ENCODE results near the gene P2RY4. TPM values are rescaled to one million over a fixed set of nuclear protein-coding genes. Genes with fewer than 3 reads are reported as not detected.
"Not testable (repeated sequence)": the region's sequence is repeated elsewhere in the genome, so short reads cannot be mapped to it uniquely, and the experiment has no call there.

Gene P2RY4
- total and polyA plus RNA-seq, 2 of the 4 experiments (the other 2 are of a cell fraction), result 0.14 TPM; not detected in 1

DNA sequence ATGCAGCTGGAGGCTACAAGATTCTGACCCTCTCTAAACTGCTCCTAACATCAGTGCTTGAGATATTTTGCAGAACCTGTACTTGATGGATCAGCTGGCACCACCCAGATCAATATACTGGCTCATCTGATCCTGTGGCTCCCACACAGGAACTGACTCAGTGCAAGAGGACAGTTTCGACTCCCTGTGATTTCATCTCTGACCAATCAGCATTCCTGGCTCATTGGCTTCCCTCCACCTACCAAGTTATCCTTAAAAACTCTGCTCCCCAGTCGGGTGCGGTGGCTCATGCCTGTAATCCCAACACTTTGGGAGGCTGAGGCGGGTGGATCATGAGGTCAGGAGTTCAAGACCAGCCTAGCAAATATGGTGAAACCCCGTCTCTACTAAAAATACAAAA is 16.4 kb downstream of the P2RY4 start:
- H4K91ac ChIP-seq (ENCODE audit: insufficient read depth, low read depth, low read length); H3K9me3 ChIP-seq (ENCODE audit: control insufficient read depth, insufficient read depth, low read length); H4K20me1 ChIP-seq (ENCODE audit: insufficient read depth, low read length); H3K23ac ChIP-seq (ENCODE audit: low read depth, low read length); H3K9ac ChIP-seq (ENCODE audit: low read depth, low read length); H3K27ac ChIP-seq (ENCODE audit: insufficient read depth, low read length); DNase-seq; H2AK9ac ChIP-seq (replicated peaks; ENCODE audit: low read depth, low read length, poor library complexity); H3K18ac ChIP-seq (ENCODE audit: low read depth, low read length); H2BK120ac ChIP-seq (ENCODE audit: low read depth, low read length); POLR2A ChIA-PET (ENCODE audit: unreplicated experiment); ATAC-seq (ENCODE audit: low read depth); H3K14ac ChIP-seq (replicated peaks; ENCODE audit: low read depth, low read length); H2BK15ac ChIP-seq (ENCODE audit: low read depth, low read length); H3K4ac ChIP-seq (ENCODE audit: low read depth, low read length); intact Hi-C loops (cut with micrococcal nuclease); H3K4me3 ChIP-seq (ENCODE audit: insufficient read depth, low read depth, low read length); H3K4me1 ChIP-seq (ENCODE audit: control insufficient read depth, insufficient read depth, low read length); CTCF ChIA-PET; H2BK20ac ChIP-seq (ENCODE audit: low read depth, low read length); H2AK5ac ChIP-seq (ENCODE audit: low read depth, low read length); H2BK5ac ChIP-seq (ENCODE audit: low read depth, low read length, poor library complexity, severe bottlenecking); H4K8ac ChIP-seq (ENCODE audit: low read depth in 2 of 2, low read length in 2 of 2); H3K56ac ChIP-seq (ENCODE audit: extremely low read depth, insufficient read depth, low read length); H3K36me3 ChIP-seq (ENCODE audit: control insufficient read depth, insufficient read depth, low read length); BruUV-seq (replicated peaks); H4K5ac ChIP-seq (ENCODE audit: low read depth, low read length); H2AFZ ChIP-seq (replicated peaks; ENCODE audit: low read length, poor library complexity); H3K79me1 ChIP-seq (ENCODE audit: low read depth in 1 of 2, low read length in 2 of 2); dilution Hi-C loops (cut with HindIII; ENCODE audit: low sequenced_read_pairs, unreplicated experiment); H3K4me2 ChIP-seq (ENCODE audit: low read depth, low read length); H3K9me1 ChIP-seq (ENCODE audit: insufficient read depth, low read length); in situ Hi-C loops (cut with MboI; ENCODE audit: low sequenced_read_pairs): not testable (repeated sequence)
- 67% methylated on average over 1 of the region's 5 CpGs; no CpG with 5 or more reads in 1 of the 2 experiments for WGBS, 2 experiments (ENCODE audit: extremely low coverage in 2 of 2, insufficient read length in 1 of 2)
- H3K27me3 ChIP-seq (ENCODE audit: control insufficient read depth, insufficient read depth, low read length), result peaks cover 12% of the 10 kb centered on the region

All from IMR-90 (cell line).